SU-DHL-6 (cell line): ENCODE results near the gene TAS2R30.

ENCODE experiments used
- H2AFZ ChIP-seq: fragments of 200-600 bp; sonication (generic); 2 replicates; pipeline ENCODE4 v1.6.1; 2014; ENCODE audit warnings: low read depth, mild to moderate bottlenecking, moderate library complexity, mixed read lengths, antibody characterized with exemption, low read length; ENCODE audit not compliant: severe bottlenecking
- H3F3A ChIP-seq: fragments of 200-600 bp; shearing (Covaris generic); 2 replicates; pipeline ENCODE4 v1.6.0; 2016; ENCODE audit warnings: antibody characterized with exemption, mild to moderate bottlenecking; ENCODE audit not compliant: insufficient read depth
- H3K27ac ChIP-seq: fragments of 200-600 bp; sonication (generic); 2 replicates; pipeline ENCODE4 v1.5.1; 2016; ENCODE audit warnings: low read depth, mild to moderate bottlenecking, low read length, moderate library complexity, mixed read lengths
- H3K27me3 ChIP-seq: fragments of 200-600 bp; sonication (generic), shearing (Covaris generic); 2 replicates; pipeline ENCODE4 v1.6.0; 2014; ENCODE audit warnings: mild to moderate bottlenecking, low read length
- H3K36me3 ChIP-seq: fragments of 200-600 bp; sonication (generic); 2 replicates; pipeline ENCODE4 v1.6.1; 2014; ENCODE audit warnings: mild to moderate bottlenecking, low read length, mixed read lengths
- H3K4me2 ChIP-seq: fragments of 300-600, 200-600 bp; shearing (Covaris generic), sonication (generic); 2 replicates; pipeline ENCODE4 v1.6.0; 2014; ENCODE audit warnings: low read length, low read depth, mild to moderate bottlenecking; ENCODE audit not compliant: poor library complexity, severe bottlenecking
- H3K4me3 ChIP-seq: fragments of 200-600 bp; sonication (generic); 2 replicates; pipeline ENCODE4 v1.5.1; 2014; ENCODE audit warnings: antibody characterized with exemption, low read length, mild to moderate bottlenecking, mixed read lengths; ENCODE audit not compliant: insufficient read depth, poor library complexity, severe bottlenecking
- H3K79me2 ChIP-seq: fragments of 200-600 bp; sonication (generic); 2 replicates; pipeline ENCODE4 v1.6.1; 2014; ENCODE audit warnings: mild to moderate bottlenecking, low read length, moderate library complexity; ENCODE audit not compliant: insufficient read depth
- H3K9ac ChIP-seq: fragments of 200-600 bp; sonication (generic); 2 replicates; pipeline ENCODE4 v1.7.0; 2014; ENCODE audit warnings: mild to moderate bottlenecking, low read length
- H3K9me2 ChIP-seq: fragments of 200-600 bp; sonication (generic); replicated peaks from 2 replicates; pipeline ENCODE4 v1.6.1; 2014; ENCODE audit warnings: low read length; ENCODE audit not compliant: insufficient read depth
- H3K9me3 ChIP-seq: fragments of 200-600 bp; sonication (generic); 2 replicates; pipeline ENCODE4 v1.6.1; 2014; ENCODE audit warnings: low read length, mixed read lengths; ENCODE audit not compliant: insufficient read depth
- H4K20me1 ChIP-seq: fragments of 200-600 bp; sonication (generic); 2 replicates; pipeline ENCODE4 v1.6.1; 2014; ENCODE audit warnings: low read depth, mild to moderate bottlenecking, antibody characterized with exemption, low read length, moderate library complexity, mixed read lengths
- EZH2phosphoT487 ChIP-seq: fragments of 200-600 bp; sonication (generic), shearing (Covaris generic); conservative IDR thresholded peaks from 2 replicates; pipeline ENCODE4 v1.6.1; 2018; ENCODE audit warnings: mild to moderate bottlenecking, antibody characterized with exemption, low read length, moderate library complexity, mixed read lengths
- TF ChIP-seq, protein P1 (sequence below): fragments of 200-600 bp; sonication (generic); IDR thresholded peaks from one replicate; pipeline ENCODE4 v1.5.1; 2017; ENCODE audit warnings: antibody characterized with exemption, mild to moderate bottlenecking, low read length, moderate library complexity; ENCODE audit not compliant: insufficient read depth, poor library complexity, severe bottlenecking

TAS2R30 gene

DNA sequence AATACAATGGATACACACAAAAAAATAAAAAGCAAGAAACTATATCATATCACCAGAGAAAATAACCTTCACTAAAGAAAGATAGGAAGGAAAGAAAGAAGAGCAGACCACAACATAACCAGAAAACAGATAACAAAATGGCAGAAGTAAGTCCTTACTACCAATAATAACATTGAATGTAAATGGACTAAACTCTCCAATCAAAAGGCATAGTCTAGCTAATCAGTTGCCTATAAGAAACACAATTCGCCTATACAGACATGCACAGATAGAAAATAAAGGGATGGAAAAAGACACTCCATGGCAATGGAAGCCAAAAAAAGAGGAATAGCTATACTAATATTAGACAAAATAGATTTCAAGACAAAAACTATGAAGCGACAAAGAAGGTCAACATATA is 8.9 kb upstream of the TAS2R30 start:
- Histone ChIP-seq H3K9me2 (no peaks in the 10 kb centered on the region), H4K20me1 (no peaks in the 10 kb centered on the region), H3K36me3 (no peaks in the 10 kb centered on the region), H3K79me2 (peaks cover 24% of the 10 kb centered on the region; the same call in 1 of the 2 replicates), H3K4me3 (no peak overlapping the region), H3K27ac (no peak overlapping the region), H2AFZ (no peak overlapping the region), H3K9ac (no peak overlapping the region), H3K27me3 (no peaks in the 10 kb centered on the region), H3K4me2 (no peak overlapping the region), H3F3A (no peaks in the 10 kb centered on the region), H3K9me3 (no peaks in the 10 kb centered on the region)
- no peak for TF ChIP-seq EZH2phosphoT487

- Histone ChIP-seq H3K4me3 (no peak overlapping the region), H3K9me3 (no peaks in the 10 kb centered on the region), H3K79me2 (peaks cover 6% of the 10 kb centered on the region; the same call in 1 of the 2 replicates), H3K9me2 (no peaks in the 10 kb centered on the region), H3K27ac (no peak overlapping the region), H3K36me3 (no peaks in the 10 kb centered on the region), H3F3A (no peaks in the 10 kb centered on the region), H4K20me1 (no peaks in the 10 kb centered on the region), H3K4me2 (no peak overlapping the region), H3K27me3 (no peaks in the 10 kb centered on the region), H3K9ac (no peak overlapping the region), H2AFZ (no peak overlapping the region)
- TF ChIP-seq, protein P1, sequence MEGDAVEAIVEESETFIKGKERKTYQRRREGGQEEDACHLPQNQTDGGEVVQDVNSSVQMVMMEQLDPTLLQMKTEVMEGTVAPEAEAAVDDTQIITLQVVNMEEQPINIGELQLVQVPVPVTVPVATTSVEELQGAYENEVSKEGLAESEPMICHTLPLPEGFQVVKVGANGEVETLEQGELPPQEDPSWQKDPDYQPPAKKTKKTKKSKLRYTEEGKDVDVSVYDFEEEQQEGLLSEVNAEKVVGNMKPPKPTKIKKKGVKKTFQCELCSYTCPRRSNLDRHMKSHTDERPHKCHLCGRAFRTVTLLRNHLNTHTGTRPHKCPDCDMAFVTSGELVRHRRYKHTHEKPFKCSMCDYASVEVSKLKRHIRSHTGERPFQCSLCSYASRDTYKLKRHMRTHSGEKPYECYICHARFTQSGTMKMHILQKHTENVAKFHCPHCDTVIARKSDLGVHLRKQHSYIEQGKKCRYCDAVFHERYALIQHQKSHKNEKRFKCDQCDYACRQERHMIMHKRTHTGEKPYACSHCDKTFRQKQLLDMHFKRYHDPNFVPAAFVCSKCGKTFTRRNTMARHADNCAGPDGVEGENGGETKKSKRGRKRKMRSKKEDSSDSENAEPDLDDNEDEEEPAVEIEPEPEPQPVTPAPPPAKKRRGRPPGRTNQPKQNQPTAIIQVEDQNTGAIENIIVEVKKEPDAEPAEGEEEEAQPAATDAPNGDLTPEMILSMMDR, result no peak
- no peak for TF ChIP-seq EZH2phosphoT487
These were observed 1.6 kb upstream of the TAS2R30 start for GRCh38 chr12:11136075-11136474.

GRCh38 chr12:11133816-11134215 is 628 bp downstream of the TAS2R30 start:
- Histone ChIP-seq H3K27ac (no peak overlapping the region), H3K27me3 (no peaks in the 10 kb centered on the region), H3K9me3 (no peaks in the 10 kb centered on the region), H4K20me1 (no peaks in the 10 kb centered on the region), H3K36me3 (no peaks in the 10 kb centered on the region), H3K4me3 (no peak overlapping the region), H3K4me2 (no peak overlapping the region), H3K9ac (no peak overlapping the region), H3K79me2 (0 out of 2 replicates have a peak, but pooled peaks cover 5% of the 10 kb centered on the region), H2AFZ (no peak overlapping the region), H3K9me2 (no peaks in the 10 kb centered on the region), H3F3A (no peaks in the 10 kb centered on the region)
- TF ChIP-seq, protein P1, result no peak
- TF ChIP-seq EZH2phosphoT487, result no peak

GRCh38 chr12:11133162-11133561 is 1.3 kb downstream of the TAS2R30 start:
- no peaks in the 10 kb centered on the region for H4K20me1 ChIP-seq
- no peaks in the 10 kb centered on the region for H3K9me3 ChIP-seq
- TF ChIP-seq, protein P1, result no peak
- no peak for TF ChIP-seq EZH2phosphoT487

More at GRCh38 chr12:11133162-11133561, 1.3 kb downstream of the TAS2R30 start:
- H3K79me2 ChIP-seq, result 0 out of 2 replicates have a peak, but pooled peaks cover 5% of the 10 kb centered on the region
- H3K27ac ChIP-seq, result no peak overlapping the region
- H3K4me3 ChIP-seq, result no peak overlapping the region
- H2AFZ ChIP-seq, result no peak overlapping the region
- no peak overlapping the region for H3K9ac ChIP-seq
- no peaks in the 10 kb centered on the region for H3K27me3 ChIP-seq
- no peaks in the 10 kb centered on the region for H3K9me2 ChIP-seq
- no peaks in the 10 kb centered on the region for H3K36me3 ChIP-seq
- no peak overlapping the region for H3K4me2 ChIP-seq
- no peaks in the 10 kb centered on the region for H3F3A ChIP-seq
